Fibroblast of villous mesenchyme (primary cell): ENCODE data around the gene MRE11. TPM values are rescaled to one million over a fixed set of nuclear protein-coding genes. Genes with fewer than 3 reads are reported as not detected.

Experiments used
- DNase-seq: peaks from one replicate; pipeline ENCODE4 v3.0.0-alpha.2; 2010; ENCODE audit warnings: low read depth
- H3K4me3 ChIP-seq: 2 replicates; pipeline ENCODE4 v1.5.1; 2011; ENCODE audit warnings: low read depth, mild to moderate bottlenecking, low read length
- CTCF ChIP-seq: IDR thresholded peaks from 2 replicates; pipeline ENCODE4 v1.5.1; 2012; ENCODE audit warnings: low read depth, mild to moderate bottlenecking, low read length; ENCODE audit not compliant: insufficient read depth
- total RNA-seq: library from RNA; depleted of rRNA; stranded (reverse); fragments of >200 nt; gene quantifications from 2 replicates; pipeline ENCODE4 v1.2.3, GENCODE V29; 2012

MRE11 gene
- total RNA-seq = 10.0 and 11.7 TPM in 2 replicates

- no peak for TF ChIP-seq CTCF
- H3K4me3 ChIP-seq = peak within 1 kb of the TSS; percentile 87
- DNase-seq = peak; percentile 99
Measured at GRCh38 chr11:94493281-94494125, at the start of gene MRE11, which contains the start of gene ANKRD49. Gene MRE11, minus strand, starts transcription at chr11:94493844. Its CDS starts 1,043 bp downstream, at chr11:94492801. Gene ANKRD49, plus strand, starts transcription at chr11:94493984. Its CDS starts 2,710 bp downstream, at chr11:94496694.

GRCh38 chr11:94539420-94539819 lies 45.8 kb upstream of the MRE11 start:
- no peak for DNase-seq
- no peak overlapping the region for H3K4me3 ChIP-seq
- no peak for TF ChIP-seq CTCF

- no peak overlapping the region for H3K4me3 ChIP-seq
Measured at GRCh38 chr11:94537031-94537600, 43.5 kb upstream of the MRE11 start.

GRCh38 chr11:94536386-94536785 lies 42.7 kb upstream of the MRE11 start:
- DNase-seq = no peak
- no peak overlapping the region for H3K4me3 ChIP-seq
- no peak for TF ChIP-seq CTCF

More at GRCh38 chr11:94537031-94537600, 43.5 kb upstream of the MRE11 start:
- peak; percentile 54 for DNase-seq
- no peak for TF ChIP-seq CTCF

- DNase-seq = no peak
- H3K4me3 ChIP-seq = no peak overlapping the region
- TF ChIP-seq CTCF = no peak
Measured at GRCh38 chr11:94533696-94534630, 40.3 kb upstream of the MRE11 start.

GRCh38 chr11:94533206-94533605 lies 39.6 kb upstream of the MRE11 start:
- H3K4me3 ChIP-seq = no peak overlapping the region
- no peak for DNase-seq
- no peak for TF ChIP-seq CTCF
